Measurements from ENCODE around the gene RAB41.

Gene RAB41

DNA sequence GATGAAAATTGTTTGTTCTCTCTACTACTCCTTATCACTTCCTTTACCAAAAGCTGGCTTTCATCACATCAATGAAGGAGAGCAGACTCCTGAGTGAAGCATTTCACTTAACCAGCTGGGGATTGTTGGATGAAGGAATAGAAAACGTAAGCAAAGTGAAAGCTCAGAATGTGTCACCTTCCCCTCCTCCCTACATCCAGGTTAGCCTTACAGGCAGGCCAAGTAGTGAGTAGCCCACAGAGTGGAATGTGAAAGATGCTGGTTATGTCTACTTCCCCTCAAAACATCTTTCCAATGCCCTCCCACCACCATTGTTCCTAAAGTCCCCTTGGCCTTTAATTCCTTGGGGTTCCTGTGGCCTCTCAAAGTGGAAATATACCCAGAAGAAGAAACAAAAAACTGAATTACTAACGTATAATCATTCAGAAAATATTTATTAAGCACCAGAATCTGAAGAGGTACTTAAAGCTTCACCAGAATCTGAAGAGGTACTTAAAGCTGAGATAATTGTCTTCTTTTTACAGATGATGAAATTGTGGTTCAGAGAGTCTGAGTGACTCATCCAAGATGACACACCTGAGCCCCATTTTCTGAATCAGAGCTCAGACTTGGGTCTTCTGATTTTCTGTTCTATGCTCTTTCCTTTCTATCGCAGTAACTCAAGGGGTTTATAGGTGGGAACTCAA, 28.5 kb upstream of the RAB41 start:
- no peak overlapping the region for H3K27ac ChIP-seq
- TF ChIP-seq ZFX (IDR thresholded peaks at IDR 0.05) = no peak
- TF ChIP-seq CTCF (conservative IDR thresholded peaks at IDR 0.05) = no peak

- H3K27ac ChIP-seq = no peak overlapping the region
- TF ChIP-seq CTCF (conservative IDR thresholded peaks at IDR 0.05) (no peak), ZFX (IDR thresholded peaks at IDR 0.05) (no peak)
Observed at GRCh38 chrX:70254063-70254400, 27.9 kb upstream of the RAB41 start.

DNA sequence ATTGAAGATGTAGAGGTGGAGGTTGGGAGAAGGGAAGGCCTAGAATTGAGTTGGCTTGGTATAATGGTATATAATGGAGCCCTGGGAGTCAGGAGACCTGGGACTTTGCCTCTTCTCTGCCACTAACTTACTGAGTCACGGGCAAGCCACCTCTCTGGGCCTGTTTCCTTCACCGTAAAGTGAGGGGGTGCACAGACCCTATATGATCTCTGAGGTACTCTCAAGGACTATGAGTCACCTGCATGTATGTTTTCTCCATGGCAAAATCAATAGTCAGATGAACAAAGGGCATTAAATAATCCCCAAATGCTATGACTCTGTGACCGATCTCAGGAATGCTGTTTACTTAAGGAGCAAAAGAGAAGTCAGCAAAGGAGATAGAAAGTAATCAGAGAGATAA, 27.1 kb upstream of the RAB41 start:
- H3K27ac ChIP-seq = no peak overlapping the region
- TF ChIP-seq CTCF (conservative IDR thresholded peaks at IDR 0.05) = no peak
- no peak for TF ChIP-seq ZFX (IDR thresholded peaks at IDR 0.05)

DNA sequence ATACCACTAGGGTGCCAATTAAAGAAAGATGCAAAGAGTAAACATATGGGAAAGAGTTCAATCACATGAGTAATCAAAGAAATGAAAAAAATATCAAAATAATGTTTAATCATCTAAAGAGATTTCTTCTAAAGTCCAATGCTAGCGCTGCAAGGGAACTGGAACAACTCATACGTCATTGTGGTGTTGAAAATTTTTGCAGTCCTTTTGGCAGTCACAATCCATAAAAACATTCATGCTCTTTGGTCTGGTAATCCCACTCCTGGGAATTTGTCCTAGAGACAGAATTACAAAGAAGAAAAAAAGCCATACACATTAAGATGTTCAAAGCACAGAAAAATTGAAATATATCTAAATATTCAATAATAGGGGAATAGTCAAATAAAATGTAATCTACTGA, 26.5 kb upstream of the RAB41 start:
- no peak overlapping the region for H3K27ac ChIP-seq
- TF ChIP-seq ZFX (IDR thresholded peaks at IDR 0.05) (no peak), CTCF (conservative IDR thresholded peaks at IDR 0.05) (no peak)

- no peak overlapping the region for H3K27ac ChIP-seq
- no peak for TF ChIP-seq ZFX (IDR thresholded peaks at IDR 0.05)
- no peak for TF ChIP-seq CTCF (conservative IDR thresholded peaks at IDR 0.05)
Observed at GRCh38 chrX:70257423-70258288, 24.3 kb upstream of the RAB41 start.

- TF ChIP-seq CTCF (conservative IDR thresholded peaks at IDR 0.05) = no peak
- no peak for TF ChIP-seq ZFX (IDR thresholded peaks at IDR 0.05)
- no peak within 1 kb of the TSS for H3K27ac ChIP-seq
Observed at GRCh38 chrX:70260104-70260503, 21.9 kb upstream of the RAB41 start, which contains the start of gene P2RY4. Gene P2RY4 (minus strand): TSS chrX:70260204. CDS start chrX:70259624, 580 bp downstream.

DNA sequence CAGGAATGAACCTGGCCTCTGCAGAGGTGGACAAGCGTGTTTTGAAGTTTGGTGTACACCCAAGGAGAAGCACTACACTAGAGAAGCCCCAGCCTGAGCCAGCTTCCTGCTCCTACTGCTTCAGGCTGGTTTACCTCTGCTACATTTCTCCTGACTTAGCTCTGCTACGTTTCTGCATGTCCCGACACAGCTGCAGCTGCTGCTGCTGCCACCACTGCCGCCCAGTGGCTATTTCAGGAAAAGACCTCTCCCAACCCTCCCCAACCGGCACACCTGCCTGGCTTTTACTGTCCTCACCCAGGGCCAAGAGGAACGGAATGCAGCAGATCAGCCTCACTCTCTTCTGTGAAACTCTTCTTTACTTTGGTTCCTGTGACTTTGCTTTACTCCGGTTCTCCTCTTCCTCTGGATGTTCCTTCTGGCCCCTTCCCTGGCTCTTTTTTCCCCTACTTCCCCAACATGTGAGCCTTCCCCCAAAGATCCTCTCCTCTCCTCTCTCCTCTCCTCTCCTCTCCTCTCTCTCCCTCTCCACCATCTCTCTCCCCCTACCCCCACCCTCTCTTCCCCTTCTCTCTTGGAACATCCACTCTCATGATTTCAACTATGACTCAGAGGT, 18.9 kb upstream of the RAB41 start:
- TF ChIP-seq ZFX (IDR thresholded peaks at IDR 0.05) = no peak
- peak; percentile 78 for TF ChIP-seq CTCF (conservative IDR thresholded peaks at IDR 0.05)
- no peak overlapping the region for H3K27ac ChIP-seq

Data from C4-2B (cell line).